SU-DHL-6 (cell line): ENCODE results near the gene GPRASP3.
"Not testable (repeated sequence)": the region's sequence is repeated elsewhere in the genome, so short reads cannot be mapped to it uniquely, and the experiment has no call there.

Source experiments
- CTCF ChIP-seq: fragments of 200-600 bp; sonication (generic); IDR thresholded peaks from one replicate; pipeline ENCODE4 v1.5.1; 2017; ENCODE audit warnings: antibody characterized with exemption, mild to moderate bottlenecking, low read length, moderate library complexity; ENCODE audit not compliant: insufficient read depth, poor library complexity, severe bottlenecking
- EZH2phosphoT487 ChIP-seq: fragments of 200-600 bp; sonication (generic), shearing (Covaris generic); conservative IDR thresholded peaks from 2 replicates; pipeline ENCODE4 v1.6.1; 2018; ENCODE audit warnings: mild to moderate bottlenecking, antibody characterized with exemption, low read length, moderate library complexity, mixed read lengths

DNA sequence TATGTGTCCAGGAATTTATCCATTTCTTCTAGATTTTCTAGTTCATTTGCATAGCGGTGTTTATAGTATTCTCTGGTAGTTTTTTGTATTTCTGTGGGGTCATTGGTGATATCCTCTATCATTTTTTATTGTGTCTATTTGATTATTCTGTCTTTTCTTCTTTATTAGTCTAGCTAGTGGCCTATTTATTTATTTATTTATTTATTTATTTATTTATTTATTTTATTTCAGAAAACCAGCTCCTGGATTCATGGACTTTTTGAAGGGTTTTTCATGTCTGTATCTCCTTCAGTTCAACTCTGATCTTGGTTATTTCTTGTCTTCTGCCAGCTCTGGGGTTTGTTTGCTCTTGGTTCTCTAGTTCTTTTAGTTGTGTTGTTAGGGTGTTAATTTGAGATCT, 43.1 kb upstream of the GPRASP3 start:
- TF ChIP-seq CTCF, EZH2phosphoT487: not testable (repeated sequence)
